GM18520 (cell line): Measurements from ENCODE around the gene RANBP10.
"Not testable (repeated sequence)": the region's sequence is repeated elsewhere in the genome, so short reads cannot be mapped to it uniquely, and the experiment has no call there.

Source experiments
- ATAC-seq: cut with Tn5 transposase; IDR thresholded peaks from one replicate; pipeline ENCODE4 v1.9.1; 2021; ENCODE audit not compliant: unreplicated experiment

Gene RANBP10

DNA sequence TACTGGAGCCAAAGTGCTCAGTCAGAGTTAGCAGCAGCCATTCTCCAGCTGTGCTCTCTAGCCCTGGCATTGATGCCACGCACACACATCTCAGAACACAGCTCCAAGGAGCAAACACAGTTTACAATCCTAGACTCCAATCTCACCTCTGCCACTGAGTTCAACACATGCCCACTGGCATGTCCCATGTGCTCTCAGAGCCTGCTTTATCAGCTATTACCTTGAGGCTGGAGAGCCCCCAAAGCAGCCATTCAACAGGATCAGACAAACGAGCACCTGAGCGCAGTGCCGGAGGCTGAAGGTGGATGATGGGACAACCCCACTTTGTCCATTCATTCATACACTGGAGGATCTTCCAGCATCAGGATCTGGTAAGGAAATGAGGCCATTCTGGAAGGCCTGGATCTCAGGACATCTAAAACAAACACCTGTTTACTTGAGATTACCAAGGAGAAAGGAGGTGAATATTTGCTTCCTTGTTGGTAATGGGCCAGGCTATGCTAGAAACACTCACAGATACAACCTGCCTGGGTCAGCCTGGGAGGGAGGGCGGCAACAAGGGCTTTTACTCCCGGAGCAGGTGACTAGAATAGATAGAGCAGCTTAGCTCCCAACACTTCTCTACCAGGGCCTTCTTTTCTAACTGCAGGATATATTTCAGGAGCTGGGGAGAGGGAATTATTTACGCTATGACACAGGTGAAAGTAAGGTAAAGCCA is 25.4 kb downstream of the RANBP10 start:
- ATAC-seq, result no peak

DNA sequence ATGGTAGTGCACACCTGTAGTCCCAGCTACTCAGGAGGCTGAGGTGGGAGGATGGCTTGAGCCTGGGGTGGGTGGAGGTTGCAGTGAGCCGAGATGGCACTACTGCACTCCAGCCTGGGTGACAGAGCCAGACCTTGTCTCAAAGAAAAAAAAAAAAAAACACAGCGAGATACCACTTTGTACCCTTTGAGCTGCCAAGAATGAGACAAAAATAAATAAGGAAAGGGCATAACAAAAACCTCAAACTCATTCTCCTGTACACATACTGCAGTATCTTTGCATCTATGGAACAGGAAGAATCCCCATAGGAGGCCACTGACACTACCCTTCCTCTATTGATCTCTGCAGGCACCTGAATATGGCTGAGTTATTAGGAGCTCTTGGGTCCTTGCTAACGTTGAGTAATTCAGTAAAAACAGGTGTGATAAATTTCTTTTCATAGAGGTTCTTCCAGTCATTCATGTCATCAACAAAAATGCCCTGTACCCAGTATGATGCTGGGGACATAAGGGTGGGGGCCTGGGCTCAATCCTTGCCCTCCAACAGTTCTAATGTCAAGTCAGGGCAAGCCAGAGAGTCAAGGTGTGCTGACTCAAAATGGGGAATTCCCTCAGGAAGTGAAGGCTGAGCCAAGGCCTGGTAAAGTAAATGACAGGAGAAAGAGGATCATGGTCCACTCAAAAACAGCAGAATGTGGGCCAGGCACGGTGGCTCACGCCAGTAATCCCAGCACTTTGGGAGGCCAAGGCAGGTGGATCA is 26.9 kb downstream of the RANBP10 start:
- no peak for ATAC-seq

DNA sequence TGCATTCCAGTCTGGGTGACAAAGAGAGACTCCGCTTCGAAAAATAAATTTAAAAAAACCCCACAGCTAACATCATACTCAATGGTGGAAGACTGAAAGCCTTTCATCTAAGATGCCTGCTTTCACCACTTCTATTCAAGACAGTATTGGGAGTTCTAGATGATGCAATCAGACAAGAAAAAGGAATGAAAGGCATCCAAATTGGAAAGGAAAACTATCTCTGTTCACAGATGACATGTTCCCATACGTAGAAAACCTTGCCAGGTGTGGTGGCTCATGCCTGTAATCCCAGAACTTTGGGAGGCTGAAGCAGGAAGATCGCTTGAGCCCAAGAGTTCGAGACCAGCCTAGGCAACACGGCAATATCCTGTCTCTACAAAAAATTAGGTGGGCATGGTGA is 31.1 kb downstream of the RANBP10 start:
- ATAC-seq, result no peak

DNA sequence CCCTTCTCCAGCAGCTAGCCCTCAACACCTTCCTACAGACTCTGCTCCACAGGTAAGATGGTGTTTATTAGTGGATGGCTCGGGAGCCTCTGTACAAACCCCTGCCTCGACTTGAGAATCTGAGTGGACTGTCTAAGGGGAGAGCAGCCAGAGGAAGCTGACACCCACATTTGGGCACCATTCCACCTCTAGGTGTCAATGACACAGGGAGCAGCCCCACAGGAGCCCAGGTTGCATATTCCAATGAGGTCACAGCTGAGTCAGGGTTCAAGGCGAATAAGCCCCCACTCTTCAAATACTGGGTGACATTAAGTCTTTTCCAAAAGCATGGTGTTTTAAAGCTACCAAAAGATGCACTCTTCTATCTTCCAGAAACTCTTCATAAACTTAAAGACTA is 31.9 kb downstream of the RANBP10 start:
- no peak for ATAC-seq

DNA sequence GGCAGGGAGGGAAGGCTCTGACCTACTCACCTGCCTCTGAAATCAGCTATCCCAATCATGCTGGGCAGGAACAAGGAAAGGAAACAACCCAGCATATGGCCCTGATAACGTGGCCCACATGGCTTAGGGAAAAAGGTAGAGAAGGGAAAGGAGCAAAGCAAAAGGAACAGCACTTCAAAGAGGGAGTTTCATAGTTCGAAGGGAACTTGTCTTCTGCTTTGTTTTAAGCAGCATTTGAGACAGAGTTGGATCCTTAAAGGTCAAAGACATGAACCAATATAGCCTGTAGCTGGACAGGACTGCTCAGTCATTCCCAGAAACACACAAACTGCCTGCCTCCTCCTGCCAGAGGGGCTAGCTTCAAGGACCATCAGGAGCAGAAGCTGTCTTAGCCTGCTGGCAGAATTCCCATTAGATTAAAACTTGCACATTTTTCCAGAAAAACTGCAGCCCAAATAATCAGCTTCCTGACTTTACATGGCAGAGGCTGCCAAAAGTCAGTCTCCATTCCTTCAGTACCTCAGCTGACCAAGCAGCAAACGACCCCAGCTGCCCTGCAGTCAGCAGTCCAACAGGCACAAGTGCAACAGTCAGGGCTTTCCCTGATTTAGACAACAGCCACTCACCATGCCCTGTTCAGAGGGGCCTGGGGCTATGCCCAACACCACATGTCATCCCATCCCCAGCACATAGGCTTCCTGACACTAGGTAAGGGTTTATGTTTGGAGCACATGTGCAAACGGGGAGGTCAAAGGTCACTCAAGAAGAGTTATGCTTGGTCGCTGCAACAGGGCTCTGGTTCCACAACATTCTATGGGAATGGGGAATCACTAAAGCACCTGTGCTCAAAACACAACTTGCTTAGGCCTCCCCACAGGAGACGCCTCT is 32.5 kb downstream of the RANBP10 start:
- ATAC-seq, result no peak

DNA sequence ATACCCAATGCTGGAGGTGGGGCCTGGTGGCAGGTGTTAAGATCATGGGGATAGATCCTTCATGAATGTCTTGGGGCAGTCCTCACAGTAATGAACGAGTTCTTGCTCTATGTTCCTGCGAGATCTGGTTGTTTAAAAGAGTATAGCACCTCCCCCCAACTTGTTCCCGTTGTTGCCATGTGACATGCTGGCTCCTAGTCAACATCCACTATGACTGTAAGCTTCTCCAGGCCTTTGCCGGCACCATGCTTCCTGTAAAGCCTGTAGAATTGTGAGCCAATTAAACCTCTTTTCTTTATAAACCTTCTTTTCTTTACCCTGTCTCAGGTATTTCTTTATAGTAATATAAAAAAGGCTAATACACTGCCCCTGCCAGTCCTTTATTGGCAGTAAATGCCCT is 33.3 kb downstream of the RANBP10 start:
- no peak for ATAC-seq

DNA sequence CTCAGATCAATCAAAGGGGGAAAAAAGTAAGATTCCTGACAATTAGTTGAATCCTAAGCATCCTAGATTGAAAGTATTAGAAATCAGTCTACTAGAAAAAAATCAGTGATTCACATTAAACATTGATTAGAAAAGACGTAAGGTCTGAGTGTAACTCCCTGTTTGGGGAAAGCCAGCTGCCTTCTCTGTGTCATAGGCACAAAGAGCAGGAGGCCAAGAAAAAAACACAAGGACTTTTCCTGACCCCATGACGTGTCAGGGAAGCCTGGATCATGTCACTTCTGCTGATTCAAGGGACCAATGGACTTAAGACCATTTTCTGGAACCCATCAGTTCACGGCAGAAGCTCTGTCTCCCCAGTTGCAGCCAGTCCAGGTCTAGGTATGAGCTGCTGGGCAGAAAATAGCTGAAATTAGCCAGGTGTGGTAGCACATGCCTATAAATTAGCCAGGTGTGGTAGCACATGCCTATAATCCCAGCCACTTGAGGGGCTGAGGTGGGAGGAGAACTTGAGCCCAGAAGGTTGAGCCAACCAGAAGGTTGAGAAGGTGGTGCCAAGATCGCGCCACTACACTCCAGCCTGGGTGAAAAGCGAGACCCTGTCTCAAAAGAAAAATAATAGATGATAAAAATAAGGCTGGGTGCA is 35.9 kb downstream of the RANBP10 start:
- no peak for ATAC-seq

DNA sequence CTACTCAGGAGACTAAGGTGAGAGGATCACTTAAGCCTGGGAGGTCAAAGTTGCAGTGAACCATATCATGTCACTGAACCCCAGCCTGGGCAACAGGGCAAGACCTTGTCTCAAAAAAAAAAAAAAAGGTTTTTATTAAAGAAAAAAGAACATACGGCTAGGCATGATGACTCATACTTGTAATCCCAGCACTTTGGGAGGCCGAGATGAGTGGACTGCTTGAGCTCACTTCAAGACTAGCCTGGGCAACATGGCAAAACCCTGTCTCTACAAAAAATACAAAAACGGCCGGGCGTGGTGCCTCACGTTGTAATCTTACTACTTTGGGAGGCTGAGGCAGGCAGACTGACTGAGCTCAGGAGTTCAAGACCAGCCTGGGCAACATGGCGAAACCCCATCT is 38.4 kb downstream of the RANBP10 start:
- ATAC-seq, result no peak

DNA sequence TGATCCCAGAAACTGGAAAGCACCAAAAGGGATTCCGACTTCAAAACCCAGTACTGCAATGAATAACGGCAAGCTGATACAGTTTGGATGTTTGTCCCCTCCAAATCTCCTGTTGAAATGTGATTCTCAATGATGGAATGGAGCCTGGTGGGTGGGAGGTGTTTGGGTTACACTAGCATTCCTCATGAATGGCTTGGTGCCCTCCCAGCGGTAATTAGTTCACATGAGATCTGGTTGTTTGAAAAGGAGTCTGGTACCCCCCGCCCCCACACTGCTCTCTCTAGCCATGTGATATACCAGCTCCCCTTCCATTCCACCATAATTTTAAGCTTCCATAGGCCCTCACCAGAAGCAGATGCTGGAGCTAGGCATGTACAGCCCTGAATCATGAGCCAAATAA is 40.1 kb downstream of the RANBP10 start:
- no peak for ATAC-seq

DNA sequence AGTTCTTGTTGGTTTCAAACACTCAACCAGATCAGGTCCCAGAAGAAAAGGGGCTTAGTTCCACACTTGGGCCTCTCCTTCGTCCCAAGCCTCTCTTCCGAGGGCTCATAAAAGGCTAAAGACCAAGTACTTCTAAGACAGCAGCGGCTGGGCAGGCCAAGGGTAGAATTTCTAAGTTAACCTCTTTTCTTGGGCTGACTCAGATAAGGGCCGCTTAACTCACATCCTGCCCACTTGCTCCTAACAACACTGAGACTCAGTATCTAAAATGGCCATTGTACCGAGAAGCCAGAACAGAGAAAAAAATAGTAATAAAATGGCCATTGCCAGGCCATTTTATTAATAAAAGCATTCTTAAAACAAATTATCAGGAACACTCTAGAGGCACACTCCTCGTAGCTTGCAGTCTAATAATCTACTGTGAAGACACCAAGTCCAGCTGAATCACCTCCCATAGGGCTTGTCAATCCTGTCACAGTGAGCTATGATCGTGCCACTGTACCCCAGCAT is 42.1 kb downstream of the RANBP10 start:
- ATAC-seq, result no peak

DNA sequence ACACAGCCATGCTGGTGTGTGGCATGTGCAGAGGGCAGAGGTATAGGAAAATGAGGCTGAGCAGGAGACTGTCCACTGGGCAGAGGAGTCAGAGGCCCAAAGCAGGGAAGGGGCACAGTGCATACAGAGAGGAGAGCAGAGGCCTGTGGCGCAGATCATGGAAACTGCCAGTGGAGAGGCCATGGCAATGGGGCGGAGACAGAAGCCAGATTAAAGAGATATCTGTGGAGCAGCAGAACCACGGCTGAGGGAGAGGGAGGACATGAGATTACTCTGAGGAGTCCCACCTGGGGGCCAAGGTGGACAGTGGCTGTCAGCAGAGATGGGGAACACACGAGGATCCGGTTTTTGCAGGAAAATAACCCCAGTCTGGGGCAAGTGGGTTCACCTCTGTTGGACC is 43.3 kb downstream of the RANBP10 start:
- ATAC-seq, result no peak

DNA sequence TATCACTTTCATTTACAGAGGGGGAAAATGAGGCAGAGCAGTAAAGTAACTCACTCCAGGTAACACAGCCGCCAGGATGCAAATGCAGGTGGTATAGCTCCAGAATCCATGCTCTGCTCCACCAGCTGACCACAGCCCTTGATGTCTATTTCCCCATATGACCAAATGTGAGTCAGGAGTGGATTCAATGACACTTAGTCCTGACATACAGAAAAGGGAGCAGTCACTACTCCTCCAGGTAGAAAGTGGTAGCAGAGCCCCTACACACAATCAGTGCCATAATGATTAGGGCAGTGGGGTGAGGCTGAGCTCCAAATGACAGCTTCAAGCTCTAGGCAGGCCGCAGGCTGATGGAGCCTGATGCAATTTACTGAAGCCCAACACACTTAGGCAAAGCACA is 44.0 kb downstream of the RANBP10 start:
- ATAC-seq, result no peak

DNA sequence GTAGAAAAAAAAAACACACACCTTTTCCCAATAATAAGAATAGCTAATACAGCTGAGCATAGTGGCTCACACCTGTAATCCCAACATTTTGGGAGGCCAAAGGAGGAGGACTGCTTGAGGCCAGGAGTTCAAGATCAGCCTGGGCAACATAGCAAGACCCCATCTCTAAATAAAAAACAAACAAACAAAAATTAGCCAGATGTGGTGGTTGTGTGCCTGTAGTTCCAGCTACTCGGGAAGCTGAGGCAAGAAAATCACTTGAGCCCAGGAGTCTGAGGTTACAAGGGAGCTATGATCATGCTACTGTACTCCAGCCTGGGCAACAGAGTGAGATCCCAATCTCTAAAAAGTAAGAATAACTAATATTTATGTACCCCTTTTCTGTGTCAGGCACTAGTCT is 44.4 kb downstream of the RANBP10 start:
- no peak for ATAC-seq

DNA sequence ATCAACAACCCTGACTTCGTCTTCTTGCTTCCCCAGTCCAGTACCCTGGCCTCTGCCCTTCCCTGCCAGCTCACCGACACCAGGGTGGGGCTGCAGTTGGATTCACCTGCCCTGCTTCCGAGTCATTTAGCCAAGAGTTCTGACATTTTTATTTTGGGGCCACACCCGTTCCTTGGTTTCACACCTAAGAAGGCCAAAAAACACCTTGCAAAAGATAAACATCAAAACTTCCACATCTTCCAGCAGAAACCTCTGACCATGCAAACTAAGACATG is 45.5 kb downstream of the RANBP10 start:
- no peak for ATAC-seq

DNA sequence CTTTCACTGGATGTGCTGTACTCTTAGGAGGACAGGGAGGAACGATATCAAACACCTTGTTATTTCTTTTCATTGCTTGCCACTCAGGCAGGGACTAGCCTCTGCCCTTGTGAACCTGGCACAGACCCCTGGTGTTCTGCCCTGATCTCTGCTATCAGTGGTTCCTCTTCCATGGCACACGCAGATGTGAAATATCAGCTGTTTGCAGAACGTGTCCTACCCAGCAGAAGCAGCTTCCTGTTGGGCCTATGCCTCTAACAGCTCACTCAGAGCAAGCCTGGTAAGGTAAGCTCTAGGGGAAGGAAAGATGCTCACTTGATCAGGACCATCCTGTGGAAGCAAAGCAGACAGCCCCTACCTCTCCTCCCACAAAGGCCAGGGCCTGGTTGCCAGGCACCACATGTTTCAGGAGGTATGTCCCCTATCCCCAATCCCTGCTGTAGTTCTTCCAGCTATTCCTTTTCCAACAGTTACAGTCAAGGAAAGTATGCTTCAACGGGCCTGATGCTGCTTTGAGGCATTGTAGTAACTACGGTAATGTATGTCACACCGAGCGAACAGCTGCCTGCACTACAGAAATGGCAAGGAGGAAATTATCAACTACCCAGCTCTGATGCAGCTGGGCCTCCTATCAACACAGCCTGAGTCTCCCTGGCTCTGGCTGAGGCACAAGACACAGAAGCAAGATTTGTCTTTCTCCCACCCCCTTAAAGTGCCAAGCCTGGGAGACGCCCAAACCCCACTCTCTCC is 46.0 kb downstream of the RANBP10 start:
- no peak for ATAC-seq

DNA sequence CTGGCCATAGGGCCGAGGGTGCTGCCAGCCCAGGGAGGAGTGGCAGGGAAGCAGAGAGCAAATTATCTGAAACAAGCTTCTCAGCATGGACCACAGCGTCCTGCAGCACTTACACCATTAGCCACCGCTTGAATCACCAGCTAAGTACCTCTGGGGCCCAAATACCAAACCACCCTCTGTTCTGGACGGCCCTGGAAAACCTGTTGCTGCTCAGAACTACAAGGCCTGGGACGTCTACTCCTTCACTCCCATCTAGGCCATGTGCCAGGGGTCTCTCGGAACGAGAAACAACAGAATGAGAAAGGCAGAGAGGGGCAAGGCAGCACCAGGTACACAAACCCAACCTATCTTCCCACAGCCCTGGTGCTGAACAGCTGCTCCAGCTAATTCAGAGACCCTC is 47.4 kb downstream of the RANBP10 start:
- no peak for ATAC-seq

DNA sequence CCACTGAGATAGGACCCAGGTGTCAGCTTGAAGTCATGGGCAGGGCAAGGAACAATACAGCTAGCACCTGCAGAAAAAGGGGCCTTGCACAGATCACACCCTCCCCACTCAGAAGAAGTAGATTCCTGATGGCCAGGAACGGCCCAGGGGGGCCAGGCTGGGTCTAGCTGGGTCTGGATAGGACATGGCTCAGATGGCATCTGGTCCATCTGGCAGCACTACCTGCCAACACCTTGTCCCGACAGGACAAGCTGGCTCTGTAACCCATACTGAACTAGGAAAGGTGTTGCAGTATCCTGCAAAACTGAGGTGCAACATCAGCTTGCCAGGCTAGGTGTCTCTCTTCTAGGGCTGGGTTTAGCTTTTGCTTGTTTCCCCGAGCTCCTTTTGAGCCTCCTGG is 48.4 kb downstream of the RANBP10 start:
- no peak for ATAC-seq

DNA sequence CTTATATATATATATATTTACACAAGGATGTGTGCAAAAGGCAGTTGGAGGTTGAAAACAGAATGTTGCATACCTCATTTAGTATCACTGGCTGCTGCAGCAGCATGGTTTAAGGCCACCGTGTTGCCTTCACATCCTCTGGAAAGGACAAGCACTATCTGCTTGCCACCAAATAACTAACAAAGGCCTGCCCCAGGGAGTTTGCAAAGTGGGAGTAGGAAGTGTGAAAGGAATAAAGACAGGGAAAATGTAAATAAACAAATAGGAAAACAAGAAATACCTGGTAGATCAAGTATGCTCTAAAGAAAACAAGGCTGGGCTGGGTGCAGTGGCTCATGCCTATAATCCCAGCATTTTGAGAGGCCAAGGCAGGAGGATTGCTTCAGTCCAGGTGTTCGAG is 53.7 kb downstream of the RANBP10 start:
- no peak for ATAC-seq

DNA sequence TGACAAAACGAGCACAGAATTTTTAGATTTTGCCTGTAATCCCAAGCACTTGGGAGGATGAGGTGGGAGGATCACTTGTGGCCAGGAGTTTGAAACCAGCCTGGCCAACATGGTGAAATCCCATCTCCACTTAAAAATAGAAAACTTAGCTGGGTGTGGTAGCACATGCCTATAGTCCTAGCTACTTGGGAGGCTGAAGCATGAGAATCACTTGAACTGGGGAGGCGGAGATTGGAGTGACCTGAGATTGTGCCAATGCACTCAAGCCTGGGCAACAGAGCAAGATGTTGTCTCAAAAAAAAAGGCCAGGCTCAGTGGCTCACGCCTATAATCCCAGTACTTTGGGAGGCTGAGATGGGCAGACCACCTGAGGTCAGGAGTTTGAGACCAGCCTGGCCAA is 55.0 kb downstream of the RANBP10 start:
- ATAC-seq, result not testable (repeated sequence)

DNA sequence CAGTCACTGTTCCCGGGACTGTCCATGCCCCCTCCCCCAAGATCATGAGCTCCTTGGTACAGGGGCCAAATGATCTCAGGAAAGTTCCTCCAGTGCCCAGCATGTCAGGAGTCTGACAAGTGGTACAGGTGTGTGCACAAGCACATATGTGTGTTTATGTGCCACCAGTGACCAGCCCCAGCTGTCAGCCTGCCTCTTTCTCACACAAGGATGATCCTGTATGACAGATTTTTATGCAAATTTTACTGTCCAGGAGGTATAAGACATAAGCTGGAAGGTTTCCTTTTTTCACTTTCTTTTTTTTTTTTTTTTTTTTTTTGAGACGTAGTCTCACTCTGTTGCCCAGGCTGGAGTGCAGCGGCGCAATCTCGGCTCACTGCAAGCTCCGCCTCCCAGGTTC is 55.9 kb downstream of the RANBP10 start:
- ATAC-seq, result peak; percentile 55
